ENCODE results near the gene TPSG1. TPM values are rescaled to one million over a fixed set of nuclear protein-coding genes. Genes with fewer than 3 reads are reported as not detected.

TPSG1 gene
- total RNA-seq, 2 donors from 2014 or later, result not detected

- no peak for DNase-seq
- no peaks in the 10 kb centered on the region for H3K27me3 ChIP-seq (ENCODE audit: control insufficient read depth, insufficient read depth, low read length, poor library complexity, severe bottlenecking)
- Mint-ChIP-seq H3K27me3 (ENCODE audit: insufficient read depth) (no peaks in the 10 kb centered on the region), H3K36me3 (ENCODE audit: low read depth) (peaks cover 24% of the 10 kb centered on the region), H3K9me3 (no peaks in the 10 kb centered on the region), H3K4me1 (no peaks in the 10 kb centered on the region), H3K4me3 (no peak overlapping the region), H3K27ac (no peak overlapping the region)
- H3K9ac ChIP-seq (ENCODE audit: extremely low read depth, low read length, poor library complexity, severe bottlenecking), result no peak overlapping the region
- peaks cover 7% of the 10 kb centered on the region for H3K36me3 ChIP-seq (ENCODE audit: control insufficient read depth, insufficient read depth, low read length)
- H3K4me1 ChIP-seq (ENCODE audit: control insufficient read depth, insufficient read depth, low read length), result no peaks in the 10 kb centered on the region
- 95 to 97% methylated on average over 12 to 15 of the region's 21 CpGs for WGBS, 2 experiments (ENCODE audit: insufficient coverage in 1 of 2, insufficient read length in 1 of 2)
- TF ChIP-seq CTCF (conservative IDR thresholded peaks at IDR 0.05), result no peak
- H3K27ac ChIP-seq (ENCODE audit: low read depth, low read length), result no peak overlapping the region
- no peak overlapping the region for H3K4me3 ChIP-seq (ENCODE audit: low read length)
- no peaks in the 10 kb centered on the region for H3K9me3 ChIP-seq (ENCODE audit: control insufficient read depth, low read length)
These were observed 20.1 kb downstream of the TPSG1 start for GRCh38 chr16:1204933-1205332.

- WGBS, 2 experiments (ENCODE audit: insufficient coverage in 1 of 2, insufficient read length in 1 of 2), result 92 to 94% methylated on average over 5 to 18 of the region's 18 CpGs
- H3K27ac ChIP-seq (ENCODE audit: low read depth, low read length), result no peak overlapping the region
- Mint-ChIP-seq H3K4me3 (no peak overlapping the region), H3K9me3 (no peaks in the 10 kb centered on the region), H3K27me3 (ENCODE audit: insufficient read depth) (no peaks in the 10 kb centered on the region), H3K36me3 (ENCODE audit: low read depth) (peaks cover 19% of the 10 kb centered on the region), H3K4me1 (no peaks in the 10 kb centered on the region), H3K27ac (no peak overlapping the region)
- TF ChIP-seq CTCF (conservative IDR thresholded peaks at IDR 0.05), result no peak
- H3K9ac ChIP-seq (ENCODE audit: extremely low read depth, low read length, poor library complexity, severe bottlenecking), result no peak overlapping the region
- H3K4me1 ChIP-seq (ENCODE audit: control insufficient read depth, insufficient read depth, low read length), result no peaks in the 10 kb centered on the region
- DNase-seq, result no peak
- no peaks in the 10 kb centered on the region for H3K27me3 ChIP-seq (ENCODE audit: control insufficient read depth, insufficient read depth, low read length, poor library complexity, severe bottlenecking)
- no peak overlapping the region for H3K4me3 ChIP-seq (ENCODE audit: low read length)
- no peaks in the 10 kb centered on the region for H3K9me3 ChIP-seq (ENCODE audit: control insufficient read depth, low read length)
- H3K36me3 ChIP-seq (ENCODE audit: control insufficient read depth, insufficient read depth, low read length), result peaks cover 4% of the 10 kb centered on the region
These were observed 22.8 kb downstream of the TPSG1 start for GRCh38 chr16:1202274-1202673.

GRCh38 chr16:1201444-1201843, 23.6 kb downstream of the TPSG1 start:
- no peak for DNase-seq
- no peaks in the 10 kb centered on the region for H3K4me1 Mint-ChIP-seq
- no peak overlapping the region for H3K4me3 Mint-ChIP-seq
- H3K9ac ChIP-seq (ENCODE audit: extremely low read depth, low read length, poor library complexity, severe bottlenecking), result no peak overlapping the region
- TF ChIP-seq CTCF (conservative IDR thresholded peaks at IDR 0.05), result no peak
- H3K36me3 Mint-ChIP-seq (ENCODE audit: low read depth), result peaks cover 21% of the 10 kb centered on the region
- no peaks in the 10 kb centered on the region for H3K4me1 ChIP-seq (ENCODE audit: control insufficient read depth, insufficient read depth, low read length)
- H3K27me3 Mint-ChIP-seq (ENCODE audit: insufficient read depth), result no peaks in the 10 kb centered on the region
- no peak overlapping the region for H3K4me3 ChIP-seq (ENCODE audit: low read length)
- no peaks in the 10 kb centered on the region for H3K9me3 ChIP-seq (ENCODE audit: control insufficient read depth, low read length)
- no peaks in the 10 kb centered on the region for H3K27me3 ChIP-seq (ENCODE audit: control insufficient read depth, insufficient read depth, low read length, poor library complexity, severe bottlenecking)
- H3K36me3 ChIP-seq (ENCODE audit: control insufficient read depth, insufficient read depth, low read length), result no peaks in the 10 kb centered on the region
- WGBS, 2 experiments (ENCODE audit: insufficient coverage in 1 of 2, insufficient read length in 1 of 2), result 93 to 94% methylated on average over 24 to 25 of the region's 25 CpGs
- no peak overlapping the region for H3K27ac Mint-ChIP-seq
- no peaks in the 10 kb centered on the region for H3K9me3 Mint-ChIP-seq
- H3K27ac ChIP-seq (ENCODE audit: low read depth, low read length), result no peak overlapping the region

Data from endodermal cell (in vitro differentiated cells).